ENCODE results near the gene AHDC1. TPM values are rescaled to one million over a fixed set of nuclear protein-coding genes. Genes with fewer than 3 reads are reported as not detected.
"Not testable (repeated sequence)": the region's sequence is repeated elsewhere in the genome, so short reads cannot be mapped to it uniquely, and the experiment has no call there.

The AHDC1 gene
- total RNA-seq, 1 experiment from 2014 or later, result 40.4 TPM

- DNase-seq (ENCODE audit: low read depth), result no peak
Observed at GRCh38 chr1:27517907-27518718, 85.8 kb downstream of the AHDC1 start.

GRCh38 chr1:27517301-27517700 is 86.6 kb downstream of the AHDC1 start:
- no peak for DNase-seq (ENCODE audit: low read depth)

GRCh38 chr1:27515626-27516025 is 88.3 kb downstream of the AHDC1 start:
- no peak for DNase-seq (ENCODE audit: low read depth)

GRCh38 chr1:27513958-27514357 is 90.0 kb downstream of the AHDC1 start:
- no peak for DNase-seq (ENCODE audit: low read depth)

- no peak for DNase-seq (ENCODE audit: low read depth)
Observed at GRCh38 chr1:27513528-27513927, 90.4 kb downstream of the AHDC1 start.

- no peak for DNase-seq (ENCODE audit: low read depth)
Observed at GRCh38 chr1:27509127-27510080, 94.5 kb downstream of the AHDC1 start.

GRCh38 chr1:27507960-27508665 is 95.8 kb downstream of the AHDC1 start:
- DNase-seq (ENCODE audit: low read depth), result peak; percentile 46

GRCh38 chr1:27506703-27507102 is 97.2 kb downstream of the AHDC1 start:
- DNase-seq (ENCODE audit: low read depth), result no peak

GRCh38 chr1:27505420-27505680 is 98.6 kb downstream of the AHDC1 start:
- no peak for DNase-seq (ENCODE audit: low read depth)

- DNase-seq (ENCODE audit: low read depth), result peak; percentile 89
Observed at GRCh38 chr1:27504588-27505419, 99.1 kb downstream of the AHDC1 start.

- DNase-seq (ENCODE audit: low read depth), result no peak
Observed at GRCh38 chr1:27503844-27504587, 99.9 kb downstream of the AHDC1 start.

GRCh38 chr1:27503033-27503432 is 100.9 kb downstream of the AHDC1 start:
- no peak for DNase-seq (ENCODE audit: low read depth)

- DNase-seq (ENCODE audit: low read depth), result not testable (repeated sequence)
Observed at GRCh38 chr1:27501159-27501558, 102.8 kb downstream of the AHDC1 start.

GRCh38 chr1:27499142-27499541 is 104.8 kb downstream of the AHDC1 start:
- DNase-seq (ENCODE audit: low read depth), result no peak

- DNase-seq (ENCODE audit: low read depth), result no peak
Observed at GRCh38 chr1:27496604-27497155, 107.3 kb downstream of the AHDC1 start.

- DNase-seq (ENCODE audit: low read depth), result no peak
Observed at GRCh38 chr1:27492796-27493195, 111.1 kb downstream of the AHDC1 start.

GRCh38 chr1:27491748-27492700 is 111.9 kb downstream of the AHDC1 start:
- DNase-seq (ENCODE audit: low read depth), result peak; percentile 56

GRCh38 chr1:27489973-27490741 is 113.8 kb downstream of the AHDC1 start, which contains the start of gene WASF2:
Gene WASF2, minus strand, starts transcription at chr1:27490167. Its CDS starts 61,277 bp downstream, at chr1:27428890.
- peak; percentile 97 for DNase-seq (ENCODE audit: low read depth)
